GM18520 (cell line): Measurements from ENCODE around the gene ENOX1.

Experiments used
- ATAC-seq: cut with Tn5 transposase; IDR thresholded peaks from one replicate; pipeline ENCODE4 v1.9.1; 2021; ENCODE audit not compliant: unreplicated experiment

Gene ENOX1

GRCh38 chr13:43492311-43492710, 294.5 kb downstream of the ENOX1 start:
- no peak for ATAC-seq

GRCh38 chr13:43489233-43489632, 297.5 kb downstream of the ENOX1 start:
- ATAC-seq = no peak

GRCh38 chr13:43487885-43488284, 298.9 kb downstream of the ENOX1 start:
- no peak for ATAC-seq

GRCh38 chr13:43487461-43487860, 299.3 kb downstream of the ENOX1 start:
- ATAC-seq = no peak

GRCh38 chr13:43484432-43485225, 302.1 kb downstream of the ENOX1 start:
- ATAC-seq = no peak

- ATAC-seq = no peak
Measured at GRCh38 chr13:43483930-43484329, 302.8 kb downstream of the ENOX1 start.

GRCh38 chr13:43482641-43483040, 304.1 kb downstream of the ENOX1 start:
- ATAC-seq = no peak

- ATAC-seq = no peak
Measured at GRCh38 chr13:43482026-43482425, 304.7 kb downstream of the ENOX1 start.

- no peak for ATAC-seq
Measured at GRCh38 chr13:43478902-43479301, 307.9 kb downstream of the ENOX1 start.

- ATAC-seq = no peak
Measured at GRCh38 chr13:43478211-43478610, 308.6 kb downstream of the ENOX1 start.

GRCh38 chr13:43475140-43475539, 311.6 kb downstream of the ENOX1 start:
- no peak for ATAC-seq

GRCh38 chr13:43473437-43473836, 313.3 kb downstream of the ENOX1 start:
- no peak for ATAC-seq

GRCh38 chr13:43472980-43473379, 313.8 kb downstream of the ENOX1 start:
- no peak for ATAC-seq

GRCh38 chr13:43472339-43472738, 314.4 kb downstream of the ENOX1 start:
- ATAC-seq = no peak

GRCh38 chr13:43470610-43471009, 316.2 kb downstream of the ENOX1 start:
- no peak for ATAC-seq

GRCh38 chr13:43469791-43470190, 317.0 kb downstream of the ENOX1 start:
- no peak for ATAC-seq

GRCh38 chr13:43464578-43465264, 322.1 kb downstream of the ENOX1 start:
- no peak for ATAC-seq

GRCh38 chr13:43448605-43449336, 338.0 kb downstream of the ENOX1 start:
- no peak for ATAC-seq

- no peak for ATAC-seq
Measured at GRCh38 chr13:43446126-43446525, 340.6 kb downstream of the ENOX1 start.

GRCh38 chr13:43445668-43446067, 341.1 kb downstream of the ENOX1 start:
- ATAC-seq = no peak

GRCh38 chr13:43444081-43444480, 342.7 kb downstream of the ENOX1 start:
- no peak for ATAC-seq
